HK-2 (cell line): Measurements from ENCODE around the gene TMC3.
"Not testable (repeated sequence)": the region's sequence is repeated elsewhere in the genome, so short reads cannot be mapped to it uniquely, and the experiment has no call there.

Experiments used
- DNase-seq: peaks from one replicate; pipeline ENCODE4 v3.0.0-alpha.2; 2018; ENCODE audit not compliant: unreplicated experiment

Gene TMC3

DNA sequence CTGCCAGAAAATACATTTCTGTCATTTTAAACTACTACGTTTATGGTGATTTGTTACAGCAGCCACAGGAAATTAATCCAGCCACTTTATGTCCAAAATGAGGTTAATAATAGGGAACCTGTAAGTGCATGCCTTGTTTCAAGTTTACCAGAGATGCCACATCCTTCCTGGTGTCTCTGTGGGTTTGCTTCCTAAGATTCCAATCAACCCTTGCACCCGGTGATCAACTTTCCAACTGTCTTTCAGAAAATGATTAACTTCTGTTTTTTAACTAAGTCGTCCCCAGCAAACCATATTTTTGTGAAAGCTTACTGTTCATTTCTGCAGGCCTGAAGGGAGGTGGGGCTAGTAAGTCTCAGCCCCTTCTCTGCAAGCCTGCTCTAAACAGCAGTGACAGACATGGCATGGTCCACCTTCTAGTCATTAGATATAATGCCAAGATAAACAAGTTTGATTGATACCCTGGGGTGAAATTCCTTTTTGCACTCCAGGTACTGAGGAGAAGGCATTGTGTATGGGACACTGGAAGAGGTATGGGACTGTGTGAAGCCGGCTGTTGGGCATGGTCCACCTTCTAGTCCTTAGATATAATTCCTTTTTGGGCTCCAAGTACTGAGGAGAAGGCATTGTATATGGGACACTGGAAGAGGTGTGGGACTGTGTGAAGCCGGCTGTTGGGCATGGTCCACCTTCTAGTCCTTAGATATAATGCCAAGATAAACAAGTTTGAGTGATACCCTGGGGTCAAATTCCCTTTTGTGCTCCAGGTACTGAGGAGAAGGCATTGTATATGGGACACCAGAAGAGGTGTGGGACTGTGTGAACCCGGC lies 11.1 kb upstream of the TMC3 start:
- DNase-seq = no peak

DNA sequence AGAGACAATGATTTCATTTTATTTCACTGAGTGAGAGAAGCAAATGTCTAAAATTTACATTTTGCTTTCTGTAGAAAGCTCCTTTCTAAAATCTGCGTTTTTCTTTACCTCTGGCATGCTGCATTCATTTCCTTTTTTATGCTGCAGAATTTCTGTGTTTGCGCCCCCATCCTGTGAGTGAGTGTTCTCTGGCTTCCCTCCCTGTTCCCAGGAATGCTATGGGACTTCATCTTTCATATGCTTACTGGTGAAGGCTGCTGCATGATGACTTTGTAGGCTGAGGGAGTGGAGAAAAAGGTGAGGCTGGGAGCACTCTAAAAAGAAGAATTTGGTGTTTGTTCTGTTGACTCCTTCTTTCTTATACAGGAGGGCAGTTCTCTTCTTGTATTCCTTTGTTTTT lies 7.7 kb upstream of the TMC3 start:
- DNase-seq = no peak

DNA sequence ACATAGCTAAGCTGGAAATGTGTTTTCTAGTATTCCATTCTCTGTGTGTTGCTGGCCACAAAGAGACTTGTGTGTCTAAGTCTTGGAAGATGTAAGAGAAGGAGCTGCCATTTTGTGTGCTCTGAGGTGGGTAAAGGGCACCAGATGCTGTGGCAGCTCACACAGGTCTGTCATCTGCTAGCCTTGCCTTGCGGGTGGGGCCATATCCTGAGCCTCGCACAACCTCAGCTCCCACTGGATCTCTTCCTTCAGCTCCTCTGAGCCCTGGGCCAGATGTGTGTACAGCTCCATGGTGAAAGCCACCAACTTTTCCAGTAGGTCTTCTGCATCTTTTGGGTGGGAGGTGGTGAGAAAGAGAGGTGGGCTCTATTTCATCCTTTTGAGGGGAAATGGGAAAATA lies 6.7 kb upstream of the TMC3 start:
- DNase-seq = no peak

DNA sequence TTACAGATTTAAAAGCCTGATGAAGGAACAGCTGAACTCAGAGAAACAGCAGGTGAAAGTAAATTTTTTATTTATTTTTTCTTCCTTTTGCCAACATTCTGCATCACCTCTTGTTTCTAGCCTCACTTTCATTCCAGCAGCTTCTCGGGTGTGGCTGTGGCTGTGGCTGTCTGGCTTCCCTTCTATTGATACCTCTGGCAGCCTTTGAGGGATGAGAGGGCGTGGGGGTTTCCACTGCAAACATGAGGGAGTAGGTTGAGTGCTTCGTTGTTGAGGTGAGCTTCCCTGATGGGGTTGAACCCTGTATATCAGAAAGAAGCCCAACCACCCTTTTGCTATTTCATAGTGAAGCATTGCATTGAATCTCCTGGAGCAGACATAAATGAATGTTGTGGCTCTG lies 6.2 kb upstream of the TMC3 start:
- DNase-seq = no peak

DNA sequence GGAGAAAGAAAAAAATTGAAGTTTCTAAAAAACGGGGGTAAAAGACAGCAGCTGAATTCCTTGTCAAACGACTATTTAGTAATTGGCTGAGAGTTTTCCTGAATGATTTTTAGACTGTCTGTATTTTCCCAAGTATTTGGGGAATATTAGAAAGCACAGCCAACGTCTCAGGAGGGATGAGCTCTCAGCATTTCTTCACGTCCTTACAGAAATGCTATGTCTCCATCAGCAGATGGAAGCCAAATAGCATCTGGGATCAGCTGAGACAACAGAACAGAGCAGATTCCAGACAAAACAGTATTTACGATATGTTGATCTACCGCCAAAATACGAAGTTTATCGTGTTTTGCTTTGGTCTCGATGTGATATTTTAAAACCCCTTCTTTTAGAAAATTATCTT lies 5.3 kb upstream of the TMC3 start:
- no peak for DNase-seq

DNA sequence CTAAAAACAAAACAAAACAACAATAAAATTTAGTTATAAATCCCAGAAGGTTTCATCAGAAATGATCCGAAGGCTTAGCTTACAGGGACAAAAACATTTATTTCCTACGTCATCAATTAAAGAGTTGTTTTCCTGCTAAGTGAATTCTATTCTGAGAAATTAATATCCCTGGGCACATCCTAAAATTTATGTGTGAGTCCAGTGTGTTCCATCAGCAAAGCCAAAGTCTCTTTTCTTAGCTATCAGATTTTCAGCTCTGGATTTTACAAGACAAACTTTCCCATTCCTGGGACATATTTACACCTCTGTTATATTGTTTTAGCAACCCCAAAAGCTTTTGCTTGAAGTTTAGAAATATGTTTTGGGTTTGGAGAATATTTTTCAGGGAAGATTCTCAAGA lies 4.4 kb upstream of the TMC3 start:
- DNase-seq = no peak

DNA sequence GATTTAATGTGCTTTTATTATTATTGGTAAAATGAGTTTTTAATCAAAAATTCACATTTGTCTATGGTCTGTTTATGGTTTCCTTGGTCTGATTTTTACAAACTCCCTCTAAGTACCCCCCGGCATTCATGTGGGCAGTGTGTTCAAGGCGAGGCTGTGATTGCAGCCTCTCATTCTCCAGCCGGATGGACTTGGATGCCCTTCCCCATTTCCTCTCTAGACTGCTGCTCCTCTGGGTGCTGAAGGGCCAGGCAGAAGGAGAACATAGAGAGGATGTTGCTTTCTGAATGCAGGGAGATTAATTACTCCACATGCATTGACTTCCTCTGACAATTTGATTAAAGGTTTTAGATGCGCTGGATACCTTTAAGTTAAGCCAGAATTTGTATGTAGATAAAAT lies 3.9 kb upstream of the TMC3 start:
- DNase-seq = no peak

DNA sequence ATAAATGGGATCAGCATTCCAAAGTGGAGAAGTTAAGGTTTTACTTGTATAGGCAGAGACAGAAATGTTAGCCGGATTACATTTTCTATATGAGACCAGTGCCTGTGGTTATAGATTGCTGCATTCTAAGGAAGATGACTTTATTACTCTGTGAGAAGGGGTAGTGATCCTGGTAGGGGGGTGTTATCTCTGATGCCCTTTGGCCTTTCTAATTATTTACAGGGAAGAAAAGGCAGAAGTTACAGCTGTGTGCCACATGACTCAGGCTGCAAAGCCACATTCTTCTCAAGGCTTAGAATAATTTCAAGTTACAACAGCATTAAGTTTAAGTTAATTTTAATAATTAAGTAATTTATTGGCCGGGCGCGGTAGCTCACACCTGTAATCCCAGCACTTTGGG lies 2.2 kb upstream of the TMC3 start:
- no peak for DNase-seq

DNA sequence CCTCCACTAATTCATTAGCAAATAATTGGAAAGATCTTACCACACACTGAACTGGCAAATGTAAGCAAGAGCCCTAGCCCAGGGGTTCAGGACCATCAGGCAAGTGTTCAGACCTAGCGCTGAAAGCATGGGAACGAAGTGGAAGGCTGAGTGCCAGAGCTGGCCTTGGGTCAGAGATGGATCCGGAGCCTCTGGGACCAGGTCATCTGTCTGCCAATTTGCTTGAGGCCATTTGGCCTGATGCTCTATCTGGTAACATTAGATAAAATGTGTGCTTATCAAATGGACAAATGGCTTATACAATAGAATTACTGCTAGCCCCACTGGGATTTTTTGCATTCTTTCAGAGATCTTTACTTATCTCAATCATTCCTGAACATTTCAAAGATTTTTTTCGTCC lies 1.4 kb upstream of the TMC3 start:
- no peak for DNase-seq

DNA sequence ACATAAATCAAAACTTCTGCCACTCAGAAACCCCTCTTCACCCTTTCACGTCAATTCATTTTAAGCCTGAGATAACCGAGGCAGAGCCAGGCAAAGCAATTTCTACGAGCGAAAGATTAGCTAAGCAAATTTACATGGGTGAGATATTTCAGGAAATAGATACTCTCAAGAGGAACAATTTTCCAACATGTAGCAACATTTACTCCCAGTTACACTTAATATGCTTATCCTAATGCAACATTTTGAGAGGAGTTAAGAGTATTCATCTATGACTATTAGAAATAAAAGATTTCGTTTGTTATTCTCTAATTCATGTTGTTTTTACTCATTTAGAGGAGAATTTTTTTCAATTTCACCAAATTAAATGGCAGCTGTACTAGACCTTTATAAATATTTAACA lies 837 bp downstream of the TMC3 start:
- no peak for DNase-seq

DNA sequence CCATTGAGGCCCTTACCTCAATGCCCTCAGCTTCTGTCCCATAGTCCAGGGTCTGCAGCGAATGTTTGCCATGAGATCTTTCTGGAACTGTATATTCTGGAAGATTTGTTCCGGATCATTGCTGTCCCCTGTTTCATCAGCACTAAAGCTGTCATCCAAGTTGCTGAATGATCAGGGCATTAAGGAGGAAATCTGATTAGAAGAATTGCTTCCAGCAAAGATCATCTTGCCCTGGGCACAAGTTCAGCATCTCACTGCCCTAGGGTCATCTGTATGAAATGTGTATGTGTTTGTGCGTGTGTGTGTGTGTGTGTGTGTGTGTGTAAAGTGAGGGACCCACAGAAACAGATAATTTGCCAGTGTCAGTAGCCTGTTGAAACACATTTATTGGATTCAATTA lies 1.4 kb downstream of the TMC3 start:
- DNase-seq = no peak

DNA sequence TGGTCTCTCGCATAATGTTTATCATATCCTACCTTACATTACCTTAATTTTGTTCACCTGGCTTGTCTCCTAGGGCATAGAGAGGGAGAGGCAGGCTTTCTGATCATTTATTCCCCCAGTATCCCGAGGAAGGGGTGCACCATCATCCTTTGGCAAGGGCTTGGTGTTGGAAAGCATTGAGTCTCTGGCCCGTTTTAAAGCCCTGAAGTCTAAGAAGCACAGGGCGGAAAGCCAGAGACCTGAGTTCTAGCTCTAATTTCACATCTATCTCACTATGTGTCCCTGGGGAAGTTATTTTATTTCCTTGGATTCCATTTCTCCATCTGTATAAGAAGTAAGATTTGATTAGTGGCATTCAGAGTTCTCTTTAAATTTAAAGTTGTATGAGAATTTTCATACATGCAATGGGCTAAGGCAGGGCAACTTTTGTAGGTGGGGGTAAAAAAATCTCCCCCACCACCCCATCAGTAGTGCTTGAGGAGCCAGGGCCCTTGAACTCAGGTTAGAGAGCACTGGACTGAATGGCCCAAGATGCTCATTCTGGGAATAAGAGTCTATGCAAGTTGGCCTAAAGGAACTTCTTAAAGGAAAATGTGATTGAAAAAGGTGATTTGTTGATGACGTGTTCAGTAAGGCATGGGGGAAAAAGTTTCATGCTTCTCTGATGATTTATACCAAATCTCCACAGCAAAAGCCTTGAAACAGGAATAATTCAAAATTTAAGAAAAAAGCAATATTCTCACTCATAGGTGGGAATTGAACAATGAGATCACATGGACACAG lies 10.1 kb downstream of the TMC3 start:
- DNase-seq = no peak

DNA sequence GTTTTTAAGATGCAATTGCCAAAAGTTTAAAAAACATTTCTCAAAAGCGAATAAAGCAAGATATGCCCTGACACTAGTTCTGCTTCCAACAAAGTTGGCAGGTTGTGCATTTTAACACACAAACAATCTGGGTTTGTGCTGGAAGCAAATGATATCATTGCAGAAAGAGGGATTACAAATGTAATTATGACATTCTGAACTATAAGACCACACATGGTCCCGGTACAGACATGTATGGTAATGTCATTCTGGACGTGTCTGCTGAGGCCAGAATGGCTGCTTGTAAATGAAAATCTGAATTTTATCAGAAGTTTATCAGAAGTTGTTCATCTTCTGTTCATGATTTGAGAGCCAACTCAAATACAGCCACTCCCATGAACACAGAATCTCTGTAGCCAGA lies 10.7 kb downstream of the TMC3 start:
- no peak for DNase-seq

DNA sequence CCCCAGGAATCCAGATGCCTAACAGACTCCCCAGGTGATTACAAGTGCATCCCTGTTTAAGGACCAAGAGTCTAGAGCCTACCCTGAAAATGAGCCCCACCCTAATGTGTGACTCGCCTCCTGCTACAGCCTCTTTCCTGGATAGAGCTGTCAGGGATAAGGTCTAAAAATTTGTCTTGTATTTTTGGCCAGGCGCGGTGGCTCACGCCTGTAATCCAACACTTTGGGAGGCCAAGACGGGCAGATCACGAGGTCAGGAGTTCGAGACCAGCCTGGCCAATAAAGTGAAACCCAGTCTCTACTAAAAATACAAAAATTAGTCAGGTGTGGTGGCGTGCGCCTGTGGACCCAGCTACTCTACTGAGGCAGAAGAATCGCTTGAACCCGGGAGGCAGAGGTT lies 11.2 kb downstream of the TMC3 start:
- DNase-seq = no peak

DNA sequence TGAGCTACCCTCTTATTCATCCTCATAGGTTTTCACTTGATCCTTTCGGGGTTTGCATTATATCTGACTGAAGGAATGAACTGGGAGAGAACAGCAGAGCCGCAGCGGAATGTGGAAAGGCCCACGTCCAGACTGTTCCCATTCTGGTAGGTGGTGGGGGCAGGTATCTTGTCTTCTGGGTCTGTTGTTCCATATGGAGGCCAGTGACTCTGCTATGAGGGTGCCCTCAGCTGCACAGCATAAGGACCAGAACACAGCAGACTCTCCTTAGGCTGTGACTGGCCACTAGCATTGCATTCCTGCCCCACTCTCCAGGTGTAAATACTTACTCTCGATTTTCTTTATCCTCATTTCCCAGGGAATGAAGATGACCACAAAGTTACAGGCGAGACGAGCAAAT lies 12.1 kb downstream of the TMC3 start:
- no peak for DNase-seq

DNA sequence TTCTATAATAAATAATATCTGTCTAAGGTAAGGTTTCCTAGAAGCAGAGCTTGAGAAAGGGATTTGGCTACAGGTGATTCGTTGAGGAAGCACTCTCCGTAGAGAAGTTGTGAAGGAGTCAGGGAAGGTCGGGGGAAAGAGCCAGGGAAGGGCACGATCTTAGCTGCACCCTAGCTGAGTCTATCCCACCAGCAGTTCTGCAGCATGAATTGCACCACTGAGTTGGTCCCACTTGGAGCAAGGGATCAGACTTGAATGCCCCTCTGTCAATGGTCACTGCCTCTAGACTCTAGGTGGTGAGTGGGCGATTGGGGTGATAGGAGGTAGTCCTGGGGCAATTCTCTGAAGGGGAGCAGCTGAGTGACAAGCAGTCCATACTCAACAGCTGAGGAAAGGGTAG lies 13.5 kb downstream of the TMC3 start:
- no peak for DNase-seq

DNA sequence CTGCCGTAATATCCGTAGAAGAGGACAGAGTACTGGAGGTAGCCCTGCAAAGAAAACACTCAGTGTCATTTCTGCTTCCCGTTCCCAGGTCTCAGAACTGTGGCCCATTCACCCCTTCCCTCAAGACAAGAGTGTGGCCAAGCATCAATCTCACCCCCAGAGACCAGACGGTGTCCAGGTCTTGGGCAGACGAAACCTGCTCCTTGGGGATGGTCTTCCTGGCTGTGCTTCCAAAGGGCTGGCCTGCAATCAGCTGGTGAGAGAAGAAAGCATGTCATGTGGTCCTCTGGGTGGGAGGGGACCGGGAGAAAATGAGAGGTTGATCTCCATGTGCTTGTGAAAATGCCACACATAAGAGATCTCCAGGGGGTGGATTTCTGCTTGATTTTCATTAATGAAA lies 15.8 kb downstream of the TMC3 start:
- DNase-seq = no peak

DNA sequence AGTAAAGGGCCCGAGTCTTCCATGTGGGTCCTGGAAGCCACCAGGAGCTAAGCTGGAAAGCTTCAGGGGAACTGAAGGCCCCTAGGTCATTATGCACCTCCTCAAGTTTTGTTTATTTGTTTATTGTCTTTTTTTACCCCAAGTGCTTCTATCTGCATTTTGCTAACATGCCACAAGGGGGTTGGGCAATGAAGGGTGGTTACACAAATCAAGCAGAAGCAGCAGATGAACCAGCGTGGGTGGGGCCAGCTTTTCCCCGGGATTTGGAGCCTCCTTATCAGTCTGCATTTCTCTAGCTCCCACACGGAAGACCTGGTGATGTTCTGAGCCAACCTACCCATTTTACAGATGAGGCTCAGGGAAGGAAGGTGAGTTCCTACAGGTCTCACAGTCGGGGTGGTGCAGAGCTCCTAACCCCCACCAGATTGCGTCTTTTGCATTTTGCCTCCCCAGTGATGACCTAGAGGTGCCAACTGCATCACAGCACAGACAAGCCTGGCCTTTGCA lies 16.8 kb downstream of the TMC3 start:
- no peak for DNase-seq

DNA sequence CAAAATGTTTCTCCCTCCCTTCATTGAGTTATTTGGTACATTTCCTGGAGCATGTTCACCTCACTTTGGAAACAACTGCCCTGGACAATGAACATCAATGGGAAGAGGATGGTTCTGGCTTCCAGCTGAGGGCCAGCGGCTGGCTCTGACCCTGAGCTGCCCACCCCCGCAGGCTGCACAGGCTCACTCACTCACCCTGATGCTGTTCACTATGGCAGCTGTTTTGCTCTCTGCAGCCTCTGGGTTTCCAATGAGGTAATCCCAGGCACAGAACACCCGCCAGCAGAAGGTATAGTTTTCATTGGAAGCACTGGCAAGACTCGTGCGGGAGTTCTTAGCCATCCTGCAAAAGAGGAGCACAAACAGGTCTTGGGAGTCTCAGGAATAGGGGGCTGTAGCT lies 17.8 kb downstream of the TMC3 start:
- DNase-seq = no peak

DNA sequence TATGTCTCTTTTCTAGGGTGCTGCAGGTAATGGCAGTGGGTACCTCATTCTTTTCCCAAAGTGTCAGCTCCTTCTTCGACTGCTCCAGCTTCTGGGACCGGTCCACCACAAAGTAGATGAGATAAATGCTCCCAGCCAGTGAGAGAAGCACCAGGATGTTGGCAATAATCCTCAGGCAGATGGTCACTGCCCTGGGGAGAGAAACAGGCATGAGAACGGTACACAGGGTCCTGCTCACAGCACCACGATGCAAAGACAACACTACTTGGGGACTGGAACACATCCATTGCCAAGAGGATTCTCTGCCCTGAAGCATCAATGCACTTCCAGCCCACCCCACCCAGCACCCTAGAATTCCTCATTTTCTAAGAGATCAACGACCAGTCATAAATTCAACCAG lies 22.4 kb downstream of the TMC3 start:
- DNase-seq = no peak

DNA sequence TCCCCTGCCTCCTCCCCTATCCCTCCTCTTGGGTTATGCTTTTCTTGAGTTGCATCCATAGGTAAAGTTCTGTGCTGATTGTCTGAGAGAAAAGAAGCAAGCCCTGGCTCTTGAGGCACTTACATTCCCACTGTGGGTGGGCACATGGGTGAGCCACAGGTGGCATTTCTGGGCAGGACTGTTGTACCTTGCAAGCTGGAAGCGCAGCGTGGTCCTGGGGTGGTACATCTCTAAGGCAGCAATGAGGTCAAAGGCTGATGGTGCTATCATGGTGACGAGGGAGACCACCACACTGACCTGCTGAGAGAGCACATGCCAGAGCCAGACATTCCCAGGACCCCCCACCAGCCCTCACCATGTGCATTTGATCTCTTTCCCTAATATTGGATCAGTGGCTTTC lies 24.7 kb downstream of the TMC3 start:
- no peak for DNase-seq

DNA sequence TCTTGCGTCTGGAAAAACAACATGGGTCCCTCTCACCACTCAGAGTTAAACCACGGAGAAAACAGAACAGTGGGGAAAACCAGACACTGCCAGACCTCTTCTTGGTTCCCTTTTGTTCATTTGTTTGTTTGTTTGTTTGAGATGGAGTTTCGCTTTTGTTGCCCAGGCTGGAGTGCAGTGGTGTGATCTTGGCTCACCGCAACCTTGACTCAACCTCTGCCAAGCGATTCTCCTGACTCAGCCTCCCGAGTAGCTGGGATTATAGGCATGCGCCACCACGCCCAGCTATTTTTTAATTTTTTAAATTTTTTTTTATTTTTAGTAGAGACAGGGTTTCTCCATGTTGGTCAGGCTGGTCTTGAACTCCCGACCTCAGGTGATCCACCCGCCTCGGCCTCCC lies 25.3 kb downstream of the TMC3 start:
- not testable (repeated sequence) for DNase-seq

DNA sequence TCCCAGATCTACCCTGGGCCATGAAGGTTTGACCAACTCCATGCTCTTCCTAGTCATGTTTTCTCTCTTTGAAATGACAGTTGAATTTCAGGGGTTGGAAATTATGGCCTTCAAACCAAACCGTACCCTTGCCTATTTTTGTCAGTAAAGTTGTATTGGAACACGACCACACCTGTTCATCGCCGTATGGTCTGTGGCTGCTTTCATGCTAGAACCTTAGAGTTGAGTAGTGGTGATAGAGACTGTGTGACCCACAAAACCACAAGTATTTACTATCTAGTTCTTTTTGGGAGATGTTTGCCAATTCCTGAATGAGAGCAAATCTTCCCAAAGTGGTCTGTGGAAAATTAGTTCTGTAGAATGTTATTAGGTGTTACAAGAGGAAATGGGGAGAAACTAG lies 26.1 kb downstream of the TMC3 start:
- DNase-seq = no peak
